HepG2 (cell line): ENCODE data around the gene AADACL4. TPM values are rescaled to one million over a fixed set of nuclear protein-coding genes. Genes with fewer than 3 reads are reported as not detected.
A peak's percentile ranks its signal among the peaks of the same experiment; 100 is the strongest.

Source experiments
- ATAC-seq: fragments of 200-7000 bp; cut with Tn5 transposase; 3 replicates; pipeline ENCODE4 v1.9.1; 2020; ENCODE audit warnings: mild to moderate bottlenecking, moderate library complexity
- BruUV-seq: library from RNA; stranded (reverse); fragments of 400-500 nt; replicated peaks from 2 replicates; lab custom pipeline; 2021; lab: Mats Ljungman, UMichigan
- CTCF ChIA-PET: fragments of 300-600 bp; formaldehyde crosslinking; extraction: SDS; loops from one replicate; lab custom pipeline; 2021; ENCODE audit warnings: low total read pairs, inconsistent platforms, low intra/inter-chr PET ratio; lab: Yijun Ruan, JAX
- POLR2A ChIA-PET: fragments of 350-600 bp; sonication (Branson Sonifier 250); formaldehyde crosslinking; loops from one replicate; lab custom pipeline; 2020; ENCODE audit warnings: antibody characterized with exemption, inconsistent platforms; lab: Yijun Ruan, JAX
- DNase-seq: peaks from one replicate; pipeline ENCODE4 v3.0.0-alpha.2; 2015; ENCODE audit warnings: low spot score
- FAIRE-seq: peaks from 3 replicates; lab custom pipeline; 2011; peaks lifted over from hg19 to GRCh38; lab: Jason Lieb, UNC
- H2AFZ ChIP-seq: one replicate; pipeline ENCODE4 v1.6.1; 2011; ENCODE audit warnings: low read length, inconsistent platforms
- H3K27ac ChIP-seq: fragments of 300-600 bp; 3 replicates; pipeline ENCODE4 v1.8.0; 2011; ENCODE audit warnings: mixed run types, mild to moderate bottlenecking, mixed read lengths, low read length, inconsistent platforms; ENCODE audit not compliant: insufficient read depth; ENCODE audit errors: extremely low read length
- H3K27me3 ChIP-seq, 2 experiments: fragments of 200-600 bp in 1 of 2; 2 replicates in 1 of 2; 3 replicates in 1 of 2; pipeline versions ENCODE4 v1.6.0 to v1.8.0; 2011; ENCODE audit warnings: low read length in 2 of 2, mild to moderate bottlenecking in 2 of 2, moderate library complexity in 2 of 2, inconsistent platforms in 1 of 2; ENCODE audit not compliant: insufficient read depth in 2 of 2, control insufficient read depth in 1 of 2
- H3K36me3 ChIP-seq, 2 experiments: fragments of 200-600 bp in 1 of 2; replicated peaks in 1 of 2; 2 replicates in 1 of 2; 3 replicates in 1 of 2; pipeline versions ENCODE4 v1.5.1 to v1.8.0; 2011; ENCODE audit warnings: low read length in 2 of 2, inconsistent platforms in 1 of 2; ENCODE audit not compliant: insufficient read depth in 2 of 2, control insufficient read depth in 1 of 2
- H3K4me1 ChIP-seq: 2 replicates; pipeline ENCODE4 v1.5.1; 2012; ENCODE audit warnings: low read length, inconsistent platforms; ENCODE audit not compliant: insufficient read depth
- H3K4me2 ChIP-seq: 2 replicates; pipeline ENCODE4 v1.6.0; 2011; ENCODE audit warnings: low read depth, low read length, inconsistent platforms
- H3K4me3 ChIP-seq, 3 experiments: fragments of 200-600 bp in 1 of 3; sonication (generic), shearing (Covaris generic) in 1 of 3; replicated peaks in 1 of 3; 2 replicates each; pipeline ENCODE4 v1.5.1; 2011 to 2016; ENCODE audit warnings: low read length in 3 of 3, inconsistent platforms in 2 of 3, low read depth in 2 of 3, mild to moderate bottlenecking in 2 of 3, control low read depth in 1 of 3, mixed read lengths in 1 of 3; ENCODE audit not compliant: insufficient read depth in 1 of 3
- H3K79me2 ChIP-seq: one replicate; pipeline ENCODE4 v1.6.1; 2011; ENCODE audit warnings: low read length, inconsistent platforms; ENCODE audit not compliant: insufficient read depth
- H3K9ac ChIP-seq: 2 replicates; pipeline ENCODE4 v1.6.0; 2011; ENCODE audit warnings: mild to moderate bottlenecking, low read depth, low read length, inconsistent platforms; ENCODE audit not compliant: insufficient read depth
- H3K9me3 ChIP-seq: 2 replicates; pipeline ENCODE4 v1.5.1; 2012; ENCODE audit warnings: mild to moderate bottlenecking, low read length
- H4K20me1 ChIP-seq: 2 replicates; pipeline ENCODE4 v1.6.0; 2011; ENCODE audit warnings: inconsistent platforms, mild to moderate bottlenecking, low read length, moderate library complexity; ENCODE audit not compliant: insufficient read depth
- ATF7-NPFF ChIP-seq: sonication (generic); formaldehyde crosslinking; IDR thresholded peaks from 2 replicates; pipeline ENCODE4 v1.8.1; 2023; ENCODE audit warnings: mild to moderate bottlenecking, low read depth, missing genetic modification reagents, moderate library complexity
- BRD4 ChIP-seq: sonication (generic); formaldehyde crosslinking; IDR thresholded peaks from 2 replicates; pipeline ENCODE4 v1.4.0; 2020; ENCODE audit warnings: missing genetic modification reagents
- CENPX ChIP-seq: sonication (generic); formaldehyde crosslinking; IDR thresholded peaks from 2 replicates; pipeline ENCODE4 v1.9.0; 2021; ENCODE audit warnings: mild to moderate bottlenecking, missing genetic modification reagents, moderate library complexity
- FOXO1 ChIP-seq: sonication (generic); formaldehyde crosslinking; IDR thresholded peaks from 2 replicates; pipeline ENCODE4 v1.4.0; 2020; ENCODE audit warnings: missing genetic modification reagents
- RBM39 ChIP-seq: fragments of 200-400 bp; formaldehyde crosslinking; IDR thresholded peaks from one replicate; pipeline ENCODE4 v1.6.1; 2018; ENCODE audit warnings: antibody characterized with exemption, mild to moderate bottlenecking, low read depth, low read length; ENCODE audit not compliant: poor library complexity, severe bottlenecking
- SOX6 ChIP-seq, 2 experiments: fragments of 450-650 bp in 1 of 2; sonication (generic) in 1 of 2; formaldehyde crosslinking in 1 of 2; IDR thresholded peaks; 2 replicates each; pipeline versions ENCODE4 v1.4.0 to v1.6.1; 2017 to 2020; ENCODE audit warnings: antibody characterized with exemption in 1 of 2, mild to moderate bottlenecking in 1 of 2, missing genetic modification reagents in 1 of 2
- TBX3 ChIP-seq: fragments of 450-650 bp; IDR thresholded peaks from 2 replicates; pipeline ENCODE4 v1.6.1; 2017; ENCODE audit warnings: antibody characterized with exemption, mild to moderate bottlenecking, inconsistent platforms, borderline replicate concordance
- ZNF724P ChIP-seq: sonication (generic); formaldehyde crosslinking; IDR thresholded peaks from 2 replicates; pipeline ENCODE4 v1.8.0; 2022; ENCODE audit warnings: missing genetic modification reagents, borderline replicate concordance
- ZNF780A ChIP-seq: sonication (generic); formaldehyde crosslinking; IDR thresholded peaks from 2 replicates; pipeline ENCODE4 v1.8.0; 2022; ENCODE audit warnings: mild to moderate bottlenecking, missing genetic modification reagents, moderate library complexity
- WGBS: methylation state at CpG from one replicate; pipeline ENCODE4 v1.1.6; 2017; ENCODE audit warnings: low lambda C conversion rate; 5-methylcytosine and 5-hydroxymethylcytosine counted together
- in situ Hi-C: cut with HindIII; loops from 2 replicates; pipeline ENCODE4 v1.10.0; 2017; ENCODE audit warnings: low pct_unique_long_range_greater_than_20kb; ENCODE audit not compliant: extremely low pct_ligation_motif_present
- intact Hi-C: fragments of 100-400 bp; cut with micrococcal nuclease; formaldehyde crosslinking; loops from one replicate; pipeline ENCODE4 v1.10.0; 2022; ENCODE audit not compliant: unreplicated experiment
- polyA plus RNA-seq, 8 experiments: library from polyadenylated mRNA; depleted of rRNA in 3 of 8; stranded (reverse) in 7 of 8; unstranded in 1 of 8; fragments of >200 nt; fragmentation: Illumina TruSeq in 4 of 8; extraction: Trizol in 4 of 8; gene quantifications; 2 replicates each; pipeline versions ENCODE4 v1.2.1 to v1.2.3, GENCODE V29; 2011 to 2016; ENCODE audit warnings: low read depth in 4 of 8, missing spikeins in 1 of 8, mixed read lengths in 1 of 8; ENCODE audit not compliant: insufficient read depth in 1 of 8
- total RNA-seq, 5 experiments: library from RNA; depleted of rRNA; stranded (reverse); fragments of >200 nt; fragmentation: Illumina TruSeq; extraction: Trizol; gene quantifications; 2 replicates each; pipeline ENCODE4 v1.2.3, GENCODE V29; 2016; ENCODE audit warnings: low read depth in 1 of 5

Gene AADACL4
- total and polyA plus RNA-seq, 2 of the 13 experiments (the other 11 are each of a cell fraction or from before 2014, with no cell fraction given): not detected

DNA sequence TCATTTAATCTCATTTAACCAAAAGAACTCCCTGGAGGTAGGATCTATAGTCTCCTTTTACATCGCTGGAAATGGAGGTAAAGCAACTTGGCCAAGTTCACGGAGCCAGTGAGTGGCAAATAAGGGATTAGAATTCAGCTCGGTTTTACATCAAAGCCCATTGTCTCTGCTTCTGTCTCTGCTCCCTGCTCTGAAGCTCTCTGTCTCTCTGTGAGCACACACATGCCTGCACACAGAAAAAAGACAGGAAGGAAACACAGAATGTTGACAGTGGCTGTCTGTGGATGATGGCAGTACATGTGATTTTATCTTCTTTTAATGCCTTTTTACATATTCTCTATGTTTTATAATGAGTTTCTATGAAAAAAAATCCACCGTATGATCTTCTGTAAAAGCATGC lies 17.0 kb upstream of the AADACL4 start (continued):
- no peak for TF ChIP-seq SOX6 (IDR thresholded peaks at IDR 0.05)
- no peak for TF ChIP-seq SOX6 (CRISPR knock-in tag; IDR thresholded peaks at IDR 0.05)

DNA sequence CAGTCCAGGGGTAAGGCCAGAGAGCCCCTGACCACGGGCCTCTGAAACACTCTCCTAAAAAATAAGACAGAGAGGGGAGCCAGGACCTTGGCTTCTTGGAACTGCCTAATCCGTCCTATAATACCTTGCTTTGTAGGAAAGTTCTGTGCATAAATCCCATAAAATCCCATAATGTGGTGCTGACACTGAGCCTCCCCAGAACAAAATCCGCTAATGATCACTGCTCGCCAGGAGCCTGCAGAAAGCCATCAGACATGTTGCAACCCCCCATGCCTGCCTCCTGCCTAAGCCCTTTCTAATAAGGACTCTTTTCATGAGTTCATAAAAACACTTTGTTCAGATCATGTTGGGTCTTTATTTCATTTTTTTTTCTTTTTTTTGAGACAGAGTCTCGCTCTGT lies 16.6 kb upstream of the AADACL4 start:
- Histone ChIP-seq H3K36me3 (no peaks in the 10 kb centered on the region), H3K9me3 (no peaks in the 10 kb centered on the region), H3K4me1 (peaks cover 12% of the 10 kb centered on the region), H3K79me2 (no peaks in the 10 kb centered on the region), H3K27me3 (peaks cover 0 to 5% of the 10 kb centered on the region in 2 experiments; a peak in 2 of 5 replicates), H3K4me3 (no peak overlapping the region), H3K27ac (no peak overlapping the region), H4K20me1 (no peaks in the 10 kb centered on the region), H2AFZ (no peak overlapping the region), H3K9ac (no peak overlapping the region), H3K4me2 (peak overlapping the region; percentile 45; the same call in 1 of the 2 replicates)
- intact Hi-C loops: no loop called here
- 35% methylated on average over 5 of the region's 5 CpGs for WGBS
- ChIA-PET CTCF (no interaction called here), POLR2A (interaction anchor here (1.5 kb wide), 1 partner anchor 11 kb away, joined by 5 read pairs; no protein-coding TSS in a partner anchor)
- no peak for DNase-seq
- ATAC-seq: no peak
- in situ Hi-C loops: loop anchor here (10.0 kb wide), 1 partner anchor 312 kb away; no protein-coding TSS in a partner anchor
- TF ChIP-seq ZNF780A (CRISPR knock-in tag) (no peak), TBX3 (no peak), FOXO1 (CRISPR knock-in tag) (no peak), ZNF724P (no peak), CENPX (CRISPR knock-in tag) (no peak), RBM39 (no peak), BRD4 (no peak), ATF7-NPFF (CRISPR knock-in tag) (no peak)
- BruUV-seq: no TSS peak
- FAIRE-seq: no peak
